ENCODE data around the gene EIF4A3. TPM values are rescaled to one million over a fixed set of nuclear protein-coding genes. Genes with fewer than 3 reads are reported as not detected.
A peak's percentile ranks its signal among the peaks of the same experiment; 100 is the strongest.

The EIF4A3 gene
- total RNA-seq, 1 donor from 2014 or later: 72.5 TPM

DNA sequence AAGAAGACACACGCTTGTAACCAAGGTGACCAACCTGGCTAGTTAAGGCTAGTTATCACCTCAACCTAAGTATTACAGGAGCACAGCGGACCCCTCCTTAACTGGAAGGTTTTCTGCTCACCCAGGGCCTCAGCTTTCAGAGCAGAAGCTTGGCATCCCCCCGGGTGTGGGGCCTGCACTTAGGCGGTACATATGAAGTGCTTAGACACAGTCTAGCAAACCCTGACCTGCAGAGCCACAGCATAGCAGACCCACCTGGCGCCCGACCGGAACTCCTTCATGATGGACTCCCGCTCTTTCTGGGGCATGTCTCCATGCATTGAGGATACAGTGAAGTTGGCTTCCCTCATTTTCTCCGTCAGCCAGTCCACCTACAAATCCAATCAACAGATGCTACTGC, 9.8 kb downstream of the EIF4A3 start:
- DNase-seq (ENCODE audit: low spot score): no peak

DNA sequence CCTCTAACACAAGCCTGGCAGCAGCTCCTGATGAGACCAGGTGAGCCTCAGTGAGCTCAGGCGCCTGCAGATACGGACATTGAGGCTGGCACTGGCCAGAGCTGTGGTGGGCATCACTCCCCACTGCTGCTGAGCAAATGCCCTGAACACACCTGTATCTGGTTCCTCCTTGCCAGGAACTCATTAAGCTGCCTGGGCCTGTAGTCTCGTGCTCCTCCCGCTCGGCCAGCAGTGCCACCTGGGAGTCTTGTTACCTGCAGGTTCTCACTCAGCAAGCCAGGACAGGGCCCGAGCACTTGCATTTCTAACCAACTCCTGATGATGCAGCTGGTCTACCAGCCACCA, 13.3 kb downstream of the EIF4A3 start:
- DNase-seq (ENCODE audit: low spot score): no peak

DNA sequence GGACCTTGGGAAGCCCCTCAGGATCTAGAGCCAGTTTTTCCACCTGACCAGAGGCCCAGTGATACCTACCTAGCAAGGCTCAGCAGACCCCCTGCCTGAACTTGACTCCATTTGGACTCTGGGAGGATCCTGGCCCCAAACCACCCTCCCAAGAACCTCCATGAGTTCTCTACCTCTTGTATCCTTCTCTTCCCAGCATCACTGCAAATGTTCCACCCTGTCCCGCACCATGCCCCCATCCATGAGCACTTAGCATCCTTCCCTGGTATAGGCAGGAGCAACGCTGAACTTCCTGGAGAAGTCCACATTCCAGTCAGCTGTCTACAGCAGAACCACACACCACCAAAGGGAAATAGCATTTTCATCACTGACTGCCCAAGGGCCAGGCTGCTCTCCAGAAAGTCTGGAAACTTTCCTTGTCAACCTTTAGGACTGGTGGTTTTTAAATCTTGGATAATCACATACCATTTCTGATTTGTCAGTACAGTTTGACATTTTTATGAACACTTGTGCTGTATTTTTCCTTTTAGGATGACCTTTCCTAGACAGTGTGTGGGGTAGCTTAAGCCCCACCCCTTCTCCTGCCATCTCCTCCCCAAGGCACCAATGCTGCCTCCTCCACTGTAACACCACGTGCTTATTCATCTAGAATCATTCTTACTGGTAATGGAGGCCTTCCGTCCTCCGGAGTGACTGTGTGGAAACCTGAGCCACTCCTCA, 13.9 kb downstream of the EIF4A3 start:
- no peak for DNase-seq (ENCODE audit: low spot score)

DNA sequence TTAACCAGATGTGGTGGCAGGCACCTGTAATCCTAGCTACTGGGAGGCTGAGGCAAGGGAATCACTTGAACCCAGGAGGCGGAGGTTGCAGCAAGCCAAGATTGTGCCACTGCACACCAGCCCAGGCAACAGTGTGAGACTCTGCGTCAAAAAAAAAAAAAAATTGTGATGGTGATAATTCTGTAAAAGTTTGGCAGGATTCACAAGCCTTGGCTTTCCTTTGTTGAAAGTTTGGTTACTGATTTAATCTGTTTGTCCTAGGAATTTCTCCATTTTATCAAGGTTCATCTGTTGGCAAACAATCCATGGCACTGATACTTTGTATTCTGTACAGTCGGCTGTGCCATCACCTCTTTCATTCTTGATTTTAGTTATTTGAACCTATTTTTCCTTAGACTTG, 15.9 kb downstream of the EIF4A3 start:
- DNase-seq (ENCODE audit: low spot score): no peak

DNA sequence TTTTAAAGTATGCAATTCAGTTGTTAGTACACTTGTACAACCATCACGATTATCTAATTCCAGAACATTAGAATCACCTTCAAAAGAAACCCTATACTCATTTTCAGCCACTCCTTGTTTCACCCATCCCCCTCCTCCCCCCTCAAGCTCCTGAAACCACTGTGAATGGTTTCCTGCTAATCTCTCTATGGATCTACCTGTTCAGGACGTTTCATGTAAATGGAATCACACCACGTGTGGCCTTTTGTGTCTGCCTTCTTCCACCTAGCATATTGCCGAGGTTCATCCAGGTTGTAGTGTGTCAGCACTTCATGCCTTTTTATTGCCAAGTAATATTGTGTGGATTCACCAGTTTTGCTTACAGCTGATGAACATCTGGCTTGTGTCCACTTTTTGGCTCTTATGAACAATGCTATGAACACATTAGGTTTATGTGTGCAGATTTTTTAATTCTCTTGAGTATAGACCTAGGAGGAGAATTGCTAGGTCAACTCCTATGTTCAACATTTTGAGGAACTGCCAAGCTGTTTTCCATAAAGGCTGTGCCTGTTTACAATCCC, 17.8 kb downstream of the EIF4A3 start:
- DNase-seq (ENCODE audit: low spot score): no peak

DNA sequence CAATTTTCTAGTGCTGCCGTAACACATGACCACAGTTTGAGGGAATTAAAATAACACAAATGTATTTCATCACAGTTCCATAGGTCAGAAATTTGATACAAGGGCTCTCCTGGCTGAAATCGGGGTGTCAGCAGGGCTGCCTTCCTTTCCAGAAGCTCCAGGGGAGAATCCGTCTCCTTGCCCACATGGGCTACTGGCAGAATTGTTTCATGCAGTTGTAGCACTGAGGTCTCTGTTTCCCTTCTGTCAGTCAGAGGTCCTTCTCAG, 20.5 kb downstream of the EIF4A3 start:
- no peak for DNase-seq (ENCODE audit: low spot score)

DNA sequence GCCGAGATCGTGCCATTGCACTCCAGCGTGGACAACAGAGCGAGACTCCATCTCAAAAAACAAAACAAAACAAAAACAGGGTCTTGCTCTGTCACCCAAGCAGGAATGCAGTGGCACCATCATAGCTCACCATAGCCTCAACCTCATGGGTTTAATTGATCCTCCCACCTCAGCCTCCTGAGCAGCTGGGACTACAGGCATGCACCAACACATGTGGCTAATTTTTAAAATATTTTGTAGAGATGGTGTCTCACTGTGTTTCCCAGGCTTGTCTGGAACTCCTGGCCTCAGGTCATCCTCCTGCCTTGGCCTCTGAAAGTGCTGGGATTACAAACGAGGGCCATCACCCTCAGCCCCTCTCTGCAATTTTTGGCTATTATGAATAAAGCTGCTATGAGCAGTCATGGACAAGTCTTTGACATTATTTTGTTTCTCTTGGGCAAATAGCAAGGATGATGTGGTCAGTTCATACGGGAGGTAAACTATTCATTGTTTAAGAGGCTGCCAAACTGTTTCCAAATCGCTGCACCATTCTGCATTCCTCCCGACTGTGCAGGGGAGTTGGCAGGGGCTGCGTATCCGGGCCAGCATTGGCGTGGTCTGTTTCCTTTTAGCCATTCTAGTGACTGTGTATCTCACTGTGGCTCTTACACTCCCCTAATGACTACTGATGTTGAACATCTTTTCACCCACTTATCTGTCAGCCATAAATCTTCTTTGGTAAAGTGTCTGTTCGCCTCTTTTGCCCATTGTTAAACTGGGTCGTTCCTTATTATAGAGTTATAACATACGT, 21.1 kb downstream of the EIF4A3 start:
- DNase-seq (ENCODE audit: low spot score): no peak

DNA sequence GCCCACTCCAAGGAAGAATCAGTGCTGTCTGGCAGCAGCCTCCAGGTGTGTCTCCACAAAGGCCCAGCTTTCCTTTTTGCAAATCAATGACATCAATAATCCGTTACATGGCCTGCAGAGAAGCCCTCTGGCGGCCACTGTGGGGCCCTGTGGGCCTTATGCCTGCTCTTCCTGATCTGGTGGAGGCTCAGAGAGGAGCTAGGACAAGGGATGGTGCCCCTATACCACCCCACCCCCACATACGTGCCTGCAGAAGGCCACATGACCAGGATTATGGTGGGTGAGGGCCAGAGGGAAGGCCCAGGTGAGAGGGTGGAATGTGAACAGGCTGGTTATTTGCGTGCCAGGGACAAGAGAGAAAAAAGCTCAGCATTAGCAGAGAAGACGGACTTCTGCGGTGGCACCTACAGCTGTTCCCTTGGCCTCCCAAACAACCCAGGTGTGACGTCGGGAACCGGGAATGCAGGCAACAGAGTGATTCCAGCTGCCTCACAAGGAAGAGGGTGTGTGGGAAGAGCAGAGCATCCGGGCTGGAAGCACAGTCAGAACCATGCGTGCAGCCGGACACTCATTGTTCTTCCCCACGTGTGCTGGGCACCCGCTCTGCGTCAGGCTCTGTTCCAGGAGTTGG, 22.5 kb downstream of the EIF4A3 start:
- DNase-seq (ENCODE audit: low spot score): peak; percentile 32

DNA sequence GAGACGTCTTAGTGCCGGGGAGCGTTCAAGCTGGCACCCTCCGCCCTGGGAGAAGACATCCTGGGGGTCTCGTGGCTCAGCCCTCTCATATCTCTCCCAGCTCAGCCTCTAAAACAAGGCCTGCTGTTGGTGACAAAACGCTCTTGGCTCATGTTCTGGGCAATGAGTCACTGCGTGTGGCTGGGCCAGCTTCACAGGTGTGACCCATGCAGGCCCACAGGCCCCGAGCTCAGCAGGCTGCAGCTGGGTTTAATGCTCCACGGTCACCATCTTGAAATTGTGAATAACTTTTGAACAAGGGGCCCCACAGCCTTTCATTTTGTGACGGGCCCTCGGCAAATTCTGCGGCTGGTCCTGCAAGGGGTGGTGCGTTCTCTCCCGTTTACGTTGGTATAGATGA, 23.1 kb downstream of the EIF4A3 start:
- DNase-seq (ENCODE audit: low spot score): no peak

DNA sequence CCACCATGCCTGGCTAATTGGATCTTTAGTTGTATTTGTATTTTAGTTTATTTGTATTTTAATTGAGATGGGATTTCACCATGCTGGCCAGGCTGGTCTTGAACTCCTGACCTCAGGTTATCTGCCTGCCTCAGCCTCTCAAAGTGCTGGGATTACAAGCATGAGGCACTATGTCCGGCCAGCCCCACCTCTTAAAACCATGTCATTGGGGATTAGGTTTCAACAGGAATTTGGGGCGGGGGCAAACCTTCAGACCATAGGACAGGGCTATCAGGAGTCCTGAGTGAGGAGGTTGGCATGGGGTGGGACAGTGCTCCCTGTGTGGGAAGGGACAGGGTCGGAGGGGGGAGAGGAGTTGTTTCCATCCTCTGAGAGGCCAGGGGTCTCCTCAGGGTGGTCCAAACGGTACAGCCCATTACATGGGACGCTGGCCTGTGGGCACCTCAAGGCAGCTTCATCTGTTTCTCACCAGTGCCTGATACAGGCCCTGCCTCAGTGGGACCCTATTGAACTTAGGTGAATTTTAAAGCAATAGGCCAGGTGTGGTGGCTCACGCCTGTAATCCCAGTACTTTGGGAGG, 23.9 kb downstream of the EIF4A3 start:
- DNase-seq (ENCODE audit: low spot score): no peak

DNA sequence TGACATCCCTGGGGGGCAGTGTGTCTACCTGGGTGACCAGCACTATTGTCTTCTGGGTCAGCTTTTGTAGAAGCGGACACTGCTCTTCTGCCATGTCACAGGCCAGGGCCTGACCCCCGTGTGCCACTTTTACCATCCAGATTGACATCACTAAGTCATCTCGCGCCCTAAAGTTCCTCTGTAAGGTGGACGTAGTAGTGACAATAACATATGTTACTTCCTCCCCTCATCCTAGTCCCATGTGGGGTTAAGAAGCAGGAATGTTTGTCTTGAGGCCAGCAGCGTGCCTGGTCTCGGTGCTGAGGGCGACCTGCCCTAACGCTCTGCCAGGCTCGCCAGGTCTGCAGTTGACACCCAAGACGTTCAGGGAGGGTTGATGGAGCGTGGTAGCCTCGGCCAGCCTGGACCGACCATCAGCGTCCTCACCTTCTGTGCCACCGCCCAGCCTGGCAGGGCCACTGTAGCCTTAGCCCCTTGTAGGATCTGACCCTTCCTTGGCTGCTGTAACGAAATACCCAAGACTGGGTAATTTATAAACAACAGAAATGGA, 24.8 kb downstream of the EIF4A3 start:
- DNase-seq (ENCODE audit: low spot score): no peak

DNA sequence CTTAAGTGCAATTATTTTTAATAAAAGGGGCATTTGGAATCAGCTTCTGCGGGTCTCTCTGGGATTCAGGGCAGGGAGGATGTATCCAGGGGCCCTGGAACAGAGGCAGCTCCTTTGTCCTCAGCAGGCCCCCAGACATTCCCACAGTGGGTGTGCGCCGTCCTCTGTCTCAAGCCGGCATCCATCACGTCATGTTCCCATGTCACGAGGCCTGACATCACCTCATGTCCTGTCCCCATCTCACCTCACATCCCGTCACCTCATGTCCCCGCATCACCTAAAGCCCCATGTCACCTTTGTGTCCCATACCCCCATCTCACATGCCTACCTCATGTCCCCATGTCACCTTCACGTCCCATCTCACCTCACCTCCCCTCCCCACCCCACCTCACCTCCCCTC, 27.1 kb downstream of the EIF4A3 start:
- DNase-seq (ENCODE audit: low spot score): no peak

DNA sequence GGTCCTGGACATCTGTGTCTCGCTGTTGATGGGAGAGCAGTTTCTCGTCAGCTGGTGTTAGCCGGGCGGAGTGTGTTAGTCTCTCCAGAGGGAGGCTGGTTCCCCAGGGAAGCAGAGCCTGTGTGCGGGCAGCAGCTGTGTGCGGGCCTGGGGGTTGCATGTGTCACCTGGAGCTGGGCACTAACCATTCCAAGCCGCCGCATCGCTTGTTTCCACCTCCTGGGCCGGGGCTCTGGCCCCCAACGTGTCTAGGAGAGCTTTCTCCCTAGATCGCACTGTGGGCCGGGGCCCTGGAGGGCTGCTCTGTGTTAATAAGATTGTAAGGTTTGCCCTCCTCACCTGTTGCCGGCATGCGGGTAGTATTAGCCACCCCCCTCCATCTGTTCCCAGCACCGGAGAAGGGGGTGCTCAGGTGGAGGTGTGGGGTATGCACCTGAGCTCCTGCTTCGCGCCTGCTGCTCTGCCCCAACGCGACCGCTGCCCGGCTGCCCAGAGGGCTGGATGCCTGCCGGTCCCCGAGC, 27.6 kb downstream of the EIF4A3 start:
- DNase-seq (ENCODE audit: low spot score): no peak

DNA sequence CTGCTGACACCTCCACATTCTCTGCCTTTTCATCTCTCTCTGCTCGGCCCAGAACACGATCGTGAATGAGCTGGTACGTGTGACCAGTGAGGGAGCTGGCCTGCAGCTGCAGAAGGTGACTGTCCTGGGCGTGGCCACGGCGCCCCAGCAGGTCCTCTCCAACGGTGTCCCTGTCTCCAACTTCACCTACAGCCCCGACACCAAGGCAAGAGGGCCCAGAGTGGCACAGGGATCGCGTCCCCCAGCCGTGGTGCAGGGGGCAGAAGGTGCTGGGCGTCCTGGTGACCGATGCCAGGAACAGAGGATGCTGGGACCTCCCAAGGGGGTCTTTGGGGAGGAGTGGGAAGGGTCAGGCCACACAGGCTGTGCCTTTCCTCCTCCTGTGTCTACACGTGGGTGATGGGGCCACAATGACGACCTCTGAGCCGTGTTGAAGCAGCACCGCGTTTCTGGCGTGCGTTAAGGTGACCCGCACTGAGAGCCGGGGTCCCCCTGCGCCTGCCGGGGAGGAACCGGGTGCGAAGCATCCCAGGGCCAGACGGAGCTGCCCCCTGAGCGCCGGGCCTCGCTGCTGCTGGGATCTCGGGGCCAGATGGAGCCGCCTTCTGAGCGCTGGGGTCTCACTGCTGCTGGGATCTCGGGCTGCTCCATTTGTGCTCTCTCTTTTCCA, 28.2 kb downstream of the EIF4A3 start:
- no peak for DNase-seq (ENCODE audit: low spot score)

DNA sequence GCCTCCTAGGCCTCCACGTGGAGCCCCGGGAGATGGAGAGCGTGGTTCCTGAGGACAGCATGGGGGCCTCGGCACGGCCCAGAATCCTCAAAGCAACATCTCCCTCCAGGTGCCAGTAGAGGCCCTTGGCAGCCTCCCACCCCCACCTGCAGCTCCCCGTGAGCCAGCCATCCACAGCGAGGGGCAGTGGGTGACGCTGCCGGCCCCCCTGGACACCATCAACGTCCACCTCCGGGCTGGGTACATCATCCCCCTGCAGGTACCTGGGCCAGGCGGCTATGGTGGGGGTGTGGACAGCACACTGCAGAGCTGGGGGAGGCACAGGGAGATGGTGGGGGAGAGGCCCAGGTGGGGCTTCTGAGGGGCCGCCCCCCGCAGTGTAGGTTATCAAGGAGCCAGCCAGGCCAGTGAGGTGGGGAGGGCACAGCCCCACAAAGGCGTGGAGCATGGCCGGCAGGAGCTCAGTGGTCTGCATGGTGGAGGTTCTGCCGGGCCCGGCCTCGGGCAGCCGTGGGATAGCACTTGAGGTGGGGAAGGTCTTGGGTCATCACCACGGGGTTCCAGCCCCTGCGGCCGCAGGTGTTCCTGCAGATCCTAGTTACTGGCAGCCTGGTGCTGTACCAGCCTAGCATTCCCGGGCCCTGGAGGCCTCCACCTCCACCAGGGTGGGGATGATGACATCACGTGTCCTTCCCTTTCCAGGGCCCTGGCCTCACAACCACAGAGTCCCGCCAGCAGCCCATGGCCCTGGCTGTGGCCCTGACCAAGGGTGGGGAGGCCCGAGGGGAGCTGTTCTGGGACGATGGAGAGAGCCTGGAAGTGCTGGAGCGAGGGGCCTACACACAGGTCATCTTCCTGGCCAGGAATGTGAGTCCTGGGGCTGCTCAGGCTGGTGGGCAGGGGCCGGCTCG, 29.2 kb downstream of the EIF4A3 start:
- no peak for DNase-seq (ENCODE audit: low spot score)

DNA sequence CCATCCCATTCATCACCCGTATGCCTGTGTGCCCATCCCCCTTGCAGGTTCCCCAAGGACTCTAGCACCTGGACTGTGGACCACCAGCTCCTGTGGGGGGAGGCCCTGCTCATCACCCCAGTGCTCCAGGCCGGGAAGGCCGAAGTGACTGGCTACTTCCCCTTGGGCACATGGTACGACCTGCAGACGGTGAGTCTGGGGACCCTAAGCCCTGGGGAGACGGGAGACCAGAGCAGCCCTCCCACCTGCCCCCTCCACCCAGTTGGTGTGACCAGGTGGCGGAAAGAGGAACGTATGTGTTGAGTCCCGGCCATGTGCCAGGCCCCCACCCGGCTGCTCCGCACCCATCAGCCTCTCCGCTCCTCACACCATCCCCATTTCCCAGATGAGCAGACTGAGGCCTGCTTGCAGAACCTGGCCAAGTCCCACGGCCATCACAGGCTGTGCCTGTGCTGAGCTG, 30.0 kb downstream of the EIF4A3 start:
- no peak for DNase-seq (ENCODE audit: low spot score)

DNA sequence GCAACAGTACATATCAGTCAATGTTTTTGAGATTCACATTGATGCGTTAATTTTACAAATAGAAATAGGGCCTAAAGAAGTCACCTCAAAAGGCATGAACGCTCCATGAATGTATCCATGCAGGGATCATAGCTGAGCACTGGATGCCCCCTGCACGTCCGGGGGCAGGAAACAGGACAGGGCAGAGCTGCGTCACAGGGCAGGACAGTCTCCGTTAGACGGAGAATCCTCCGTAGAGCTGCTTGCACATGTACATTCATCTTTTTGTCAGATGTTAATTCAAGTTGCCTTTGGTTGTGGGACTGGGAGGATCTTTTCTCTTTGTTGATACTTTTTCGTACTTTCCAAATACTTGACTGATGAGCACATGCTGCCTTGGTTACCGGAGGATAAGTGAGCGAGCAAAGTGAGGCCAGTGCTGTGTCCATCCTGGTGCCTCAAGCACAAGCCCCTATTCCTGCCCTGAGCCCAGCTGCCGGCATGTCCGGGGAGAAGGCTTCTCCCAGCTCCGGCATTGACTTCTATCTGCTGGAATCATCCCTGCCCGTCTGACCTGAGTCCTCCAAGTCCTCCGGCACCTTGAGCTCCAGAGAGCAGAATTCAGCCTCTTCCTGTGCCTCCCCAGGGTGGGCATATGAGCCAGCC, 30.5 kb downstream of the EIF4A3 start:
- DNase-seq (ENCODE audit: low spot score): no peak

DNA sequence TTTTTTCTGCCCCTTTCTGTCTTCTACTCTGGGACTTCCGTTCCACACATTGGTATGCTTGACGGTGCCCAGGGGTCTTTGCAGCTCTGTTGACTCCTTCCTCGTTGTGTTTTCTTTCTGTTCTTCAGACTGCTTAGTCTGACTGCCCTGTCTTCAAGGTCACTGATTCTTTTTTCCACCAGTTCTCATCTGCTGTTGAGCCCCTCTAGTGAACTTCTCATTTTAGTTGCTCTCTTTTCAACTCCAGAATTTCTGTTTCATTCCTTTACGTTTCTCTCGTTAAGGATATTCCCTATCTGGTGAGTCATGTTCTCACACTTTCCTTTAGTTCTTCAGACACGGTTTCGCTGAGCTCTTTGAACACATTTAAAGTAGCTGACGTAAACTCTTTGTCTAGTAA, 31.8 kb downstream of the EIF4A3 start:
- no peak for DNase-seq (ENCODE audit: low spot score)

DNA sequence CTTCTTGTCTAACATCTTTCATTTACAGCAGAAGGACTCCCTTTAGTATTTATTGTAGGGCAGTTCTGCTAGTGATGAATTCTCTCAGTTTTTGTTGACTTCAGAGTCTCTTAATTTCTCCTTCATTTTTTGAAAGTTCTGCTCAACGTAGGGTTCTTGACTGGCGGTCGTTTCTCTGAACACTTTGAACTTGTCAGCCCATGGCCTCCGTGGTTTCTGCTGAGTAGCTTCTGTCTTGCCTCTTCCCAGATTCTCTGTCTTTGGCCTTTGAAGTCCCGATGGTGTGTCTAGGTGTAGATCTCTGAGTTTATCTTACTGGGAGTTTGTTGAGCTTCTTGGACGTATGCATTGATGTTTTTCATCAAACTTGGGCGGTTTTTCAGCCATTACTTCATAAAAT, 32.2 kb downstream of the EIF4A3 start:
- no peak for DNase-seq (ENCODE audit: low spot score)

DNA sequence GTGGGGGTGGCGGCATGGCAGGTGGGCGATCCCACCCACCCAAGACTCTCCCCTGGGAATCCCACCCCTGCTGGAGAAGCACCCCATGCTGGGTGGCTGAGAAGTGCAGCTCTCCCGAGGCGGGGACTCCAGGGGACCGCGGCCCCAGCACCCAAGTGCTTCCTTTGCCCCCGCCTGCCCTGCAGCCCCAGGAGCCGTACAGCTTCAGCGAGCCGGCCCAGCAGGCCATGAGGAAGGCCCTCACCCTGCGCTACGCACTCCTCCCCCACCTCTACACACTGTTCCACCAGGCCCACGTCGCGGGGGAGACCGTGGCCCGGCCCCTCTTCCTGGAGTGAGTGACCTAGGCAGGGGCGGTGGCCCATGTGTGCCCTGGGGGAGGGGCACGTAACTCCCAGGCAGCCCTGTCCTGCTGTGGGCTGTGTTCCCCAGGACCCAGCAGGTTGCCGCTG, 33.9 kb downstream of the EIF4A3 start:
- no peak for DNase-seq (ENCODE audit: low spot score)
